RPMI7951 (cell line): ENCODE results near the gene MARCOL. TPM values are rescaled to one million over a fixed set of nuclear protein-coding genes. Genes with fewer than 3 reads are reported as not detected.
A peak's percentile ranks its signal among the peaks of the same experiment; 100 is the strongest.

Source experiments
- DNase-seq: peaks from one replicate; pipeline ENCODE4 v3.0.0-alpha.2; 2012; ENCODE audit warnings: low read depth
- total RNA-seq: library from RNA; depleted of rRNA; stranded (reverse); fragments of >200 nt; shearing (Covaris generic); gene quantifications from 2 replicates; pipeline ENCODE4 v1.2.3, GENCODE V29; 2014; rRNA removed

MARCOL gene
- total RNA-seq = not detected in 2 replicates

- no peak for DNase-seq
Observed at GRCh38 chr5:148238418-148238794, at the start of gene MARCOL. MARCOL (plus strand) TSS chr5:148238525; CDS start chr5:148238598, 73 bp downstream.

GRCh38 chr5:148191010-148191409 is 47.3 kb upstream of the MARCOL start:
- DNase-seq = no peak

GRCh38 chr5:148193202-148193601 is 45.1 kb upstream of the MARCOL start:
- no peak for DNase-seq

- no peak for DNase-seq
Observed at GRCh38 chr5:148201151-148201550, 37.2 kb upstream of the MARCOL start.

- peak; percentile 9 for DNase-seq
Observed at GRCh38 chr5:148202531-148203203, 35.7 kb upstream of the MARCOL start, which contains the start of gene SPINK6. SPINK6 (plus strand) TSS chr5:148203042; CDS start chr5:148203097, 55 bp downstream.

- no peak for DNase-seq
Observed at GRCh38 chr5:148205044-148205806, 33.1 kb upstream of the MARCOL start.

GRCh38 chr5:148205865-148206264 is 32.5 kb upstream of the MARCOL start:
- DNase-seq = no peak

- DNase-seq = no peak
Observed at GRCh38 chr5:148206620-148207019, 31.7 kb upstream of the MARCOL start.

- no peak for DNase-seq
Observed at GRCh38 chr5:148208226-148208625, 30.1 kb upstream of the MARCOL start.

GRCh38 chr5:148209151-148209770 is 29.1 kb upstream of the MARCOL start:
- DNase-seq = no peak

GRCh38 chr5:148214665-148215185 is 23.6 kb upstream of the MARCOL start:
- DNase-seq = no peak

GRCh38 chr5:148221508-148221907 is 16.8 kb upstream of the MARCOL start:
- no peak for DNase-seq

GRCh38 chr5:148224117-148224742 is 14.1 kb upstream of the MARCOL start:
- no peak for DNase-seq

- DNase-seq = no peak
Observed at GRCh38 chr5:148228392-148228984, 9.8 kb upstream of the MARCOL start.

- no peak for DNase-seq
Observed at GRCh38 chr5:148229840-148230239, 8.5 kb upstream of the MARCOL start.

GRCh38 chr5:148230240-148230639 is 8.1 kb upstream of the MARCOL start:
- DNase-seq = no peak

GRCh38 chr5:148237785-148238417 is 424 bp upstream of the MARCOL start:
- no peak for DNase-seq

GRCh38 chr5:148248894-148249293 is 10.6 kb downstream of the MARCOL start:
- DNase-seq = no peak

- no peak for DNase-seq
Observed at GRCh38 chr5:148255456-148255855, 17.1 kb downstream of the MARCOL start.

- no peak for DNase-seq
Observed at GRCh38 chr5:148259288-148259687, 21.0 kb downstream of the MARCOL start.

- DNase-seq = no peak
Observed at GRCh38 chr5:148261221-148261620, 22.9 kb downstream of the MARCOL start.
